ENCODE measurements around the gene METTL9. TPM values are rescaled to one million over a fixed set of nuclear protein-coding genes. Genes with fewer than 3 reads are reported as not detected.

The METTL9 gene
- total and polyA plus RNA-seq, 2 of the 13 experiments (the other 11 are each of a cell fraction or from before 2014, with no cell fraction given), result 123 to 204 TPM

DNA sequence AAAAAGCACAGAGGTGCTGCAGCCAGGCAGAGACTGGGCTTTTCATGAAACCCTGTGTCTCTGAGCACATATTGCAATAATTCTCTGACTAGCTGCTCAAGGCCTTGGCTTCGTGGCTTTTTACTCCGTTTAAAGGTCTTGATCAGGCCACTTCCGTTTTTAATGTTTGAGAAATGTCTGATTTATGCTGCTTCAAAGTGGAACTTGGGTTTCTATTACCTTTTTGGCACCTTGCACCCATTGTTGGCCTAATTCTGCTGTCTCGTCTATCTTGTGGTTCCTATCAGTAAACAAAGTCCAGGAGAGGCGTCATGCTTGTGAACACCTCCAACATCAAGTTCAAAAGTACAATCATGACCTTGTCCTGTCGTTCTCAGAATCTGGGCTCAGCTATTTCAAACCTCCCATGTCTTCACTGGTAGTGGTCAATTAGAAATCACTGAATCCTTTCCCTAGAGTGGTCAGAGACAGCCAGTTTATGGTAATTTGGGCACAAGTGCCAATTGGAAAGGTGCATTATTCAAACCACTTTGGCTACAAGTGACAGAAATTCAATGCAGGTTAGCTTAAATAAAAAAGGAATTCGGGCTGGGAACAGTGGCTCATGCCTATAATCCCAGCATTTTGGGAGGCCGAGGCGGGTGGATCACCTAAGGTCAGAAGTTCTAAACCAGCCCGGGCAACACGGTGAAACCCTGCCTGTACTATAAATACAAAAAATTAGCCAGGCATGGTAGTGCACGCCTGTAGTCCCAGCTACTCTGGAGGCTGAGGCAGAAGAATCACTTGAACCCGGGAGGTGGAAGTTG lies 33.3 kb upstream of the METTL9 start (continued):
- no peak for TF ChIP-seq ZFP37 (CRISPR knock-in tag; IDR thresholded peaks at IDR 0.05; ENCODE audit: borderline replicate concordance)
- TF ChIP-seq ZNF678 (CRISPR knock-in tag; IDR thresholded peaks at IDR 0.05), result 0 out of 2 replicates have a peak, but pooled peaks have one; percentile 41
- no peak for TF ChIP-seq IKZF1 (IDR thresholded peaks at IDR 0.05)
- peak; percentile 86 for TF ChIP-seq FOSL2 (CRISPR knock-in tag; IDR thresholded peaks at IDR 0.05)
- TF ChIP-seq, protein P1, sequence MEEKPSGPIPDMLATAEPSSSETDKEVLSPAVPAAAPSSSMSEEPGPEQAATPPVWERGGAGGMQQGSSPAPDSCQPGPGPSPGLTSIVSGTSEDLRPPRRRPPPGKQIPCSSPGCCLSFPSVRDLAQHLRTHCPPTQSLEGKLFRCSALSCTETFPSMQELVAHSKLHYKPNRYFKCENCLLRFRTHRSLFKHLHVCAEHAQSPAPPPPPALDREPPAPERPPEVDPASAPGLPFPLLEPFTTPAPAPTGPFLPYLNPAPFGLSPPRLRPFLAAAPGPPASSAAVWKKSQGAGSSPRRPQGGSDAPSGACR (CRISPR knock-in tag; IDR thresholded peaks at IDR 0.05), result 0 out of 2 replicates have a peak, but pooled peaks have one; percentile 65
- peak; percentile 76; the same call in 1 of the 2 replicates for TF ChIP-seq SSRP1 (CRISPR knock-in tag; IDR thresholded peaks at IDR 0.05)
- peak; percentile 16 for TF ChIP-seq PRPF4 (IDR thresholded peaks at IDR 0.05; ENCODE audit: low read depth, low read length, poor library complexity, severe bottlenecking)
- no peak for TF ChIP-seq ZBTB20 (CRISPR knock-in tag; IDR thresholded peaks at IDR 0.05; ENCODE audit: borderline replicate concordance, low read depth)
- TF ChIP-seq FOXK1 (CRISPR knock-in tag; IDR thresholded peaks at IDR 0.05; ENCODE audit: borderline replicate concordance, low read depth), result peak; percentile 97; the same call in 1 of the 2 replicates
- TF ChIP-seq ZFY (CRISPR knock-in tag; IDR thresholded peaks at IDR 0.05), result peak; percentile 53; the same call in 1 of the 2 replicates
- TF ChIP-seq, protein P2, sequence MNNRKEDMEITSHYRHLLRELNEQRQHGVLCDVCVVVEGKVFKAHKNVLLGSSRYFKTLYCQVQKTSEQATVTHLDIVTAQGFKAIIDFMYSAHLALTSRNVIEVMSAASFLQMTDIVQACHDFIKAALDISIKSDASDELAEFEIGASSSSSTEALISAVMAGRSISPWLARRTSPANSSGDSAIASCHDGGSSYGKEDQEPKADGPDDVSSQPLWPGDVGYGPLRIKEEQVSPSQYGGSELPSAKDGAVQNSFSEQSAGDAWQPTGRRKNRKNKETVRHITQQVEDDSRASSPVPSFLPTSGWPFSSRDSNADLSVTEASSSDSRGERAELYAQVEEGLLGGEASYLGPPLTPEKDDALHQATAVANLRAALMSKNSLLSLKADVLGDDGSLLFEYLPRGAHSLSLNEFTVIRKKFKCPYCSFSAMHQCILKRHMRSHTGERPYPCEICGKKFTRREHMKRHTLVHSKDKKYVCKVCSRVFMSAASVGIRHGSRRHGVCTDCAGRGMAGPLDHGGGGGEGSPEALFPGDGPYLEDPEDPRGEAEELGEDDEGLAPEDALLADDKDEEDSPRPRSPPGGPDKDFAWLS (CRISPR knock-in tag; IDR thresholded peaks at IDR 0.05; ENCODE audit: borderline replicate concordance), result no peak
- TF ChIP-seq, protein P3, sequence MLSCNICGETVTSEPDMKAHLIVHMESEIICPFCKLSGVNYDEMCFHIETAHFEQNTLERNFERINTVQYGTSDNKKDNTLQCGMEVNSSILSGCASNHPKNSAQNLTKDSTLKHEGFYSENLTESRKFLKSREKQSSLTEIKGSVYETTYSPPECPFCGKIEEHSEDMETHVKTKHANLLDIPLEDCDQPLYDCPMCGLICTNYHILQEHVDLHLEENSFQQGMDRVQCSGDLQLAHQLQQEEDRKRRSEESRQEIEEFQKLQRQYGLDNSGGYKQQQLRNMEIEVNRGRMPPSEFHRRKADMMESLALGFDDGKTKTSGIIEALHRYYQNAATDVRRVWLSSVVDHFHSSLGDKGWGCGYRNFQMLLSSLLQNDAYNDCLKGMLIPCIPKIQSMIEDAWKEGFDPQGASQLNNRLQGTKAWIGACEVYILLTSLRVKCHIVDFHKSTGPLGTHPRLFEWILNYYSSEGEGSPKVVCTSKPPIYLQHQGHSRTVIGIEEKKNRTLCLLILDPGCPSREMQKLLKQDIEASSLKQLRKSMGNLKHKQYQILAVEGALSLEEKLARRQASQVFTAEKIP (CRISPR knock-in tag; IDR thresholded peaks at IDR 0.05; ENCODE audit: borderline replicate concordance), result no peak
- TF ChIP-seq FIP1L1 (IDR thresholded peaks at IDR 0.05; ENCODE audit: borderline replicate concordance, insufficient read depth, low read depth, low read length), result no peak
- TF ChIP-seq, protein P4, sequence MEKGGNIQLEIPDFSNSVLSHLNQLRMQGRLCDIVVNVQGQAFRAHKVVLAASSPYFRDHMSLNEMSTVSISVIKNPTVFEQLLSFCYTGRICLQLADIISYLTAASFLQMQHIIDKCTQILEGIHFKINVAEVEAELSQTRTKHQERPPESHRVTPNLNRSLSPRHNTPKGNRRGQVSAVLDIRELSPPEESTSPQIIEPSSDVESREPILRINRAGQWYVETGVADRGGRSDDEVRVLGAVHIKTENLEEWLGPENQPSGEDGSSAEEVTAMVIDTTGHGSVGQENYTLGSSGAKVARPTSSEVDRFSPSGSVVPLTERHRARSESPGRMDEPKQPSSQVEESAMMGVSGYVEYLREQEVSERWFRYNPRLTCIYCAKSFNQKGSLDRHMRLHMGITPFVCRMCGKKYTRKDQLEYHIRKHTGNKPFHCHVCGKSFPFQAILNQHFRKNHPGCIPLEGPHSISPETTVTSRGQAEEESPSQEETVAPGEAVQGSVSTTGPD (CRISPR knock-in tag; IDR thresholded peaks at IDR 0.05), result no peak
- no peak for TF ChIP-seq TBP (CRISPR knock-in tag; IDR thresholded peaks at IDR 0.05)
- peak; percentile 32; the same call in 1 of the 2 replicates for TF ChIP-seq TEAD2 (CRISPR knock-in tag; IDR thresholded peaks at IDR 0.05)
- TF ChIP-seq ZNF383 (CRISPR knock-in tag; IDR thresholded peaks at IDR 0.05; ENCODE audit: borderline replicate concordance), result no peak
- TF ChIP-seq, protein P5, sequence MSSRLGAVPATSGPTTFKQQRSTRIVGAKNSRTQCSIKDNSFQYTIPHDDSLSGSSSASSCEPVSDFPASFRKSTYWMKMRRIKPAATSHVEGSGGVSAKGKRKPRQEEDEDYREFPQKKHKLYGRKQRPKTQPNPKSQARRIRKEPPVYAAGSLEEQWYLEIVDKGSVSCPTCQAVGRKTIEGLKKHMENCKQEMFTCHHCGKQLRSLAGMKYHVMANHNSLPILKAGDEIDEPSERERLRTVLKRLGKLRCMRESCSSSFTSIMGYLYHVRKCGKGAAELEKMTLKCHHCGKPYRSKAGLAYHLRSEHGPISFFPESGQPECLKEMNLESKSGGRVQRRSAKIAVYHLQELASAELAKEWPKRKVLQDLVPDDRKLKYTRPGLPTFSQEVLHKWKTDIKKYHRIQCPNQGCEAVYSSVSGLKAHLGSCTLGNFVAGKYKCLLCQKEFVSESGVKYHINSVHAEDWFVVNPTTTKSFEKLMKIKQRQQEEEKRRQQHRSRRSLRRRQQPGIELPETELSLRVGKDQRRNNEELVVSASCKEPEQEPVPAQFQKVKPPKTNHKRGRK (CRISPR knock-in tag; IDR thresholded peaks at IDR 0.05), result no peak
- TF ChIP-seq, protein P6, sequence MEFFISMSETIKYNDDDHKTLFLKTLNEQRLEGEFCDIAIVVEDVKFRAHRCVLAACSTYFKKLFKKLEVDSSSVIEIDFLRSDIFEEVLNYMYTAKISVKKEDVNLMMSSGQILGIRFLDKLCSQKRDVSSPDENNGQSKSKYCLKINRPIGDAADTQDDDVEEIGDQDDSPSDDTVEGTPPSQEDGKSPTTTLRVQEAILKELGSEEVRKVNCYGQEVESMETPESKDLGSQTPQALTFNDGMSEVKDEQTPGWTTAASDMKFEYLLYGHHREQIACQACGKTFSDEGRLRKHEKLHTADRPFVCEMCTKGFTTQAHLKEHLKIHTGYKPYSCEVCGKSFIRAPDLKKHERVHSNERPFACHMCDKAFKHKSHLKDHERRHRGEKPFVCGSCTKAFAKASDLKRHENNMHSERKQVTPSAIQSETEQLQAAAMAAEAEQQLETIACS (CRISPR knock-in tag; IDR thresholded peaks at IDR 0.05), result peak; percentile 37; the same call in 1 of the 2 replicates

Data from HepG2 (cell line).